HG03108 (cell line): ENCODE results near the gene GNAZ.
"Not testable (repeated sequence)": the region's sequence is repeated elsewhere in the genome, so short reads cannot be mapped to it uniquely, and the experiment has no call there.

ENCODE experiments used
- ATAC-seq: cut with Tn5 transposase; IDR thresholded peaks from one replicate; pipeline ENCODE4 v1.9.1; 2021; ENCODE audit warnings: moderate library complexity; ENCODE audit not compliant: unreplicated experiment

GNAZ gene

DNA sequence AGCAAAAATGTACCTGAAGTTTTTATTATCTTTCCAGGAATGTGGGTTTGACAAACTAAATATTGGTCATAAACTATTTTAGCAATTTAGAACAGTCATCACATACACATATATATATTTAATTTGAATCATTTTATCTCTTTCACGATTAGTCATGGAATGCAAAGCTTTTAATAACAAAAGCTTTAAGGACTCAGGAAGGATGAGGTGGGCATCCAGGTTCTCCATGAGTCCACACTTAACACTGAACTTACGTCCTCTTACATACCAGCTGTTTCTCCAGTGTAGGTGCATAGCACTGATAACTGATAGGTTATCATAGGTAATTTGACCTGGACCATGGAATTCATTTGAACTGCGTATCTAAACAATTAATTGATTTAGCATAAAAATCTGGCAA, 28.1 kb upstream of the GNAZ start:
- no peak for ATAC-seq

GRCh38 chr22:23044570-23044969, 25.7 kb upstream of the GNAZ start:
- no peak for ATAC-seq

DNA sequence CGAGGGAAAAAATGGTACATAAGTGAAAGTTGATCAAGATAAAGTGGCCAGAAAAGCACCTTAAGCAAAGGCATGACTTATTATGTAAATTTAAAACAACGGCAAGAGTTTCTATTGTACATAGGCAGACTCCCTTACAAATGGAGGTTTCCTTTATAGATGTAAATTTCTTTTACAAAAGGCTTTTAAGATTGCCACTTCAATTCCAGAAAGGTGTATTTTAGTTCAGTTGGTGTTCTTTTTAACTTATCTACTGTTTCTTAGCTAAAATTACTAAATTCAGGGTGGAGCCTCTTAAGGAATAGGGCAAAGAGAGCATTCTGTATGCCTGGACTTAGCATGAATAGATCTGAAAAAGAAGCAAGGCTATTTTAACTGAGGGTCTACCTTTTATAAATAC, 24.9 kb upstream of the GNAZ start:
- ATAC-seq = no peak

GRCh38 chr22:23047265-23047664, 23.1 kb upstream of the GNAZ start:
- no peak for ATAC-seq

- ATAC-seq = no peak
Observed at GRCh38 chr22:23047742-23048141, 22.6 kb upstream of the GNAZ start.

DNA sequence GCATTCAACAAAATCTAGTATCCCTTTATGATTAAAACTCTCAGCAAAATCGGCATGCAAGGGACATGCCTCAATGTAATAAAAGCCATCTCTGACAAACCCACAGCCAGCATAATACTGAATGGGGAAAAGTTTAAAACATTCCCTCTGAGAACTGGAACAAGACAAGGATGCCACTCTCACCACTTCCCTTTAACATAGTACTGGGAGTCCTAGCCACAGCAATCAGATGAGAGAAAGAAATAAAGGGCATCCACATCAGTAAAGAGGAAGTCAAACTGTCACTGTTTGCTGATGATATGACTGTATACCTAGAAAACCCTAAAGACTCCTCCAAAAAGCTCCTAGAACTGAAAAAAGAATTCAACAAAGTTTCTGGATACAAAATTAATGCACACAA, 19.8 kb upstream of the GNAZ start:
- ATAC-seq = not testable (repeated sequence)

DNA sequence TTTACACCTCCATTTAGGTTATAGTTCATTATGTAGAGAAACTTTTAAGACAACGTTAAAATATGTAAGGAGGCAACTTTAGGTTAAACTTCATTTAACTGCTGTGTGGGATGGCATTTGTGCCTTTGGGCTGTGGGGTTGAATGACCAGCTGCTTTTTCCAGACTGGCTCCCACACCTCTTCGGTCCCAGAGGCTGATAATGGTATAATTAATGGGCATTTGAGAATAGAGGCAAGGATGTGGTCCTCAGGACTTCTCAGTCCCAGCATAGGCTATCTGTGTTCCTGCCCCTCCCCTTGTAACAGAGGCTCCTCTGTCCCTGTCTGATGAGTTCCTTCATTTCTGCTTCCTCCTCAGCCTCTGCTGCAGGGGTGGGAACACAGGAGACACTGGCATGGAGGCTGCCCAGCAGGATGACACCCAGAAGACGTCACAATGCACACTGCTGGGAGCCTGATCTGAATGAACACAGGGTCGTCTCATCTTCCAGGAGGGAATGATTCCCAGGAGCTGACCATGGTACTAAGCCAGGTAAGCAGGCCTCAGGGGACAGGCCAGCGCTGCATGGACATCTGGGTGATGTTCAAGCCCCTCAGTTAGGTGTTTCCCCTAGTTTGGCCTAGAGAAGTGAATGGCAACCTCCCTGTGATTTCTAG, 17.1 kb upstream of the GNAZ start:
- no peak for ATAC-seq

DNA sequence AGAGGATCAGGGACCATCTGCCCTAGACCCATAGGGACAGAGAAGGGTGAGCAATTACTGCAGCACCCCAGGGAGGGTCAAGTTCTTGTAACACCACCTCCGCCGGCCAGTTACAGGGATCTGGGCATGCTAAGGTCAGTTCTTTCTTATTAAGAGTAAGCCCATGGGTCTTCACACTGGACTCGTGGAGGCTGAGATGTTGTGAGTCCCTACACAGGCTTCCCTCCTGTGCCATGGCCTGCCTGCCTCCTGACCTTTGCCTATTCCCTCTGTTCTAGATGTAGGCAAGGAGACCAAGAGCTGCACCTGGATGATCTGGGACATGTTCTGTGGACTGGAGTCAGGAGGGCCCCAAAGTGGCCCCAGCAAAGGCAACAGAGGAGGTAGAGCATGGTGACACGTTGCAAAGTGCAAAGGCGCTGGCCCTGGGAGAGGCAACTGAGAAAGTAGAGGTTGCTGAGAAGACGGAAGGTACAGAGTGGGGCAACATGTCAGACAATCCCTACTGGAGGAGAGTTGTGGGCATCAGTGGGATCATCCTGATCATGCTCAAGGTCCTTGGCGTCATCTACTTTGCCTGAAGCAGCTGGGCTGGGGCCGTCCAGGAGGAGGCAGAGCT, 16.3 kb upstream of the GNAZ start:
- ATAC-seq = peak; percentile 14

DNA sequence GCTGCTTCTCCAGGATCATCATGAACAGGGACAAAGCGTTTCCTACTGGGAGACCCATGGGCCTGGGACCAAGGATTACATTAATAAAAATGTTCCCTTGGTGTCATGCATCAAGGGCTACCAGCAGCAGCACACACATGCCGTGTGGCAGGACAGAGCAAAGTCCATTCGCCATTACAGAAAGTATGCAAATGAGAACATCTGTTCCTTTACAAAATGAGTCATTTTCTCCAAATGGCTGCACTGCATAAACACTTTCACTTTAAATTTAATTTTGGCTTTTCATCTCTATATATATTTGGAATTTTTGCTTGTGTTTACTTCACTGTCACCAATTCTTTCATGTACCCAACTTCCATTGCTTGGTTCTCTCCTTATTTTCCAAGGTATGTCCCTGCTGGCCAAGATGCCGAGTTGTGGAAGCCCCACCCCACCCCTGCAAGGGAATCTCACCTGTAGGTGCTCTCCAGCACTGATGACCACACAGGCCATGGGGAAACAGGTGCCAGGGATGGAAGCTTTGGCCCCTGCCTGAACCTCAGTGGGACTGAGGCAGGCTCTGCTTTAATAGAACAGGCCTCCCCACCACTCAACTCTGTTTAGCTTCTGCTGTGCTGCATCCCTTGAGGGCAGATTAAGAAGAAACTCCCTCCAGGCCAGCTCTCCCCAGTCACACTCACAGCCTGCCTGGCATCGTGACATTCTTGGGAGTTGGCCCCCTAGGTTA, 15.6 kb upstream of the GNAZ start:
- ATAC-seq = peak; percentile 77

GRCh38 chr22:23055449-23056179, 14.7 kb upstream of the GNAZ start:
- ATAC-seq = no peak

DNA sequence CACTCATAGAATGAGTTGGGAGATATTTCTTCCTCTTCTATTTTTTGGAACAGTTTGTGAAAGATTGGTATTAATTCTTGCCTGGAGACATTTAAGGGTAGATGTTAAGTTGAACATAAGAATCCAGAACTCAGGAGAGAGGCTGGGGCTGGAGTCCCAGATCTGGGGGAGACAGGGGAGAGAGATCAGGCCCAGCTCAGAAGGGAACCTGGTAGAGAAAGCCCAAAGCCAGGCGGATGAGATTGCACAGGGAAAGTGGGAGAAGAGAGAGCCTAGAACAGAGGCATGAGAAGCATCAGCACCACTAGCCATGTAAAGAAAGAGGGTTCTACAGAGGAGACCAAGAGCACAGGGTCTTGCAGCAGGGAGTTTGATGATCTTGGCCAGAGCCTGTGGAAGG, 13.0 kb upstream of the GNAZ start:
- ATAC-seq = no peak

DNA sequence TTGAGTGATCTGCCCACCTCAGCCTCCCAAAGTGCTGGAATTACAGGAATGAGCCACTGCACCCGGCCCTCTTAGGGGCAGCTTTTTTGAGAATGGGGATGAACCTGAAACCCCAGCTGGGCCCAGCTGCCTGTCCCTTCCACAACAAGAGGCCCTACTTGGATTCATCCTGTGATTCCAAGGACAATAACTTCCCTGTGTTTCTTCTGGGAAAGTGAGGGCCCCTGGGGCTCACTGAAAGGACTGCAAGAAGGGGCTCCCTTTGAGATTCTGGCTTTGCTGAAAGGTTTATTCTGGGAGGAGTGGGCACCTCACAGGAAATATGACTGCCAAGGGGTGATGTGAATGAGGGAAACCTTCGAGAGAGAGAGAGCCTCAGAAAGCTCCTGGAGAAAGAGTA, 12.3 kb upstream of the GNAZ start:
- no peak for ATAC-seq

- ATAC-seq = no peak
Observed at GRCh38 chr22:23058481-23059283, 11.6 kb upstream of the GNAZ start.

GRCh38 chr22:23059284-23059948, 10.9 kb upstream of the GNAZ start:
- ATAC-seq = no peak

DNA sequence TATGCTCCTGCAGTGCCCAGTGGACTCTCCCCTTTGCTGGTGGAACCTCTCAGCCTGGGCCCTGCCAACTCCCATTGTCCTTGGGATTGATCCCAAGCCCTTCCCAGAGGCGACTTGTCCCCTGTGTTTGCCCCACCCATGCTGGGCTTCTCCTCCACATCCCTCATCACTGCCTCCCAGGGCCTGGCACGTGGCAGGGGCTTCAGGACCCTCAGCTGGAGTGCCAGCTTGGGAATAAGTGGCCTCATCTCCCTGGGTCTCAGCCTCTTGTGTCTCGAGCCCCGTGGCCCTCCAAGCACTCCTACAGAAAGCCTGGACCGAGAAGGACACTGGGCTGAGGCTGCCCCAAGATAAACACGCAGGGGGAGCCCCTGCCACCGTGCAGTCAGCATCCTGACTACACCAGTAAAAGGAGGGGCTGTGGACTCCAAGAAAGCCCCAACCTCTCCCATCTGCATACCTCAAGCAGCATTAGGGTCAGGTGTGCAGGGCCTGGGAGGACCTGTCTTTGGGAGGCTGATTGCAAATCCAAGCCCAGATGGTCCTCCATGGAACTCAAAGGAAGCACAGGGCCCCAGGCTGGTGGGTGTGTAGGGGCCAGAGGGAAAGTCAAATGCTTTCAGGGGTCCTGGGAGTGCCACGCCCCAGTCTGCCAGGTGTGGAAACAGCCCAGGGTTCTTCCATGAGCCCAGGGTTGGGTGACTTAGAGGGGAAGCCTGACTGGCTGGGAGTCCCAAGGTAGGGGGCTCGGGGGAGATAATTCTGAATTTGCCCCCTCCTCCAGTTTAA, 9.5 kb upstream of the GNAZ start:
- ATAC-seq = no peak

GRCh38 chr22:23061471-23062280, 8.6 kb upstream of the GNAZ start:
- no peak for ATAC-seq

- no peak for ATAC-seq
Observed at GRCh38 chr22:23062616-23063538, 7.4 kb upstream of the GNAZ start.
